OCI-LY3 (cell line): Measurements from ENCODE around the gene GLB1L3.

ENCODE experiments used
- H2AFZ ChIP-seq: fragments of 200-600, 300-600 bp; shearing (Covaris generic); 2 replicates; pipeline ENCODE4 v1.6.0; 2014; ENCODE audit warnings: antibody characterized with exemption, low read depth, low read length
- H3K27ac ChIP-seq: fragments of 200-600, 300-600 bp; sonication (generic); 2 replicates; pipeline ENCODE4 v1.5.1; 2014; ENCODE audit warnings: mild to moderate bottlenecking, low read length, moderate library complexity, mixed read lengths
- H3K27me3 ChIP-seq: fragments of 200-600, 300-600 bp; sonication (generic); 2 replicates; pipeline ENCODE4 v1.6.1; 2014; ENCODE audit warnings: low read depth, low read length, mixed read lengths
- H3K36me3 ChIP-seq: fragments of 200-600, 300-600 bp; sonication (generic); replicated peaks from 2 replicates; pipeline ENCODE3; 2014; ENCODE audit warnings: low read depth, low read length, mixed read lengths
- H3K4me1 ChIP-seq: fragments of 300-600, 200-600 bp; sonication (generic); 2 replicates; pipeline ENCODE4 v1.6.1; 2014; ENCODE audit warnings: low read length, mixed read lengths
- H3K4me2 ChIP-seq: fragments of 200-600, 300-600 bp; sonication (generic); 2 replicates; pipeline ENCODE4 v1.6.1; 2014; ENCODE audit warnings: low read length, mixed read lengths
- H3K4me3 ChIP-seq: fragments of 300-600, 200-600 bp; sonication (generic); 2 replicates; pipeline ENCODE4 v1.5.1; 2014; ENCODE audit warnings: antibody characterized with exemption, mild to moderate bottlenecking, low read length, moderate library complexity
- H3K79me2 ChIP-seq: fragments of 300-600, 200-600 bp; shearing (Covaris generic); 2 replicates; pipeline ENCODE4 v1.6.1; 2014; ENCODE audit warnings: mild to moderate bottlenecking, low read length, mixed read lengths
- H3K9ac ChIP-seq: fragments of 300-600, 200-600 bp; shearing (Covaris generic); 2 replicates; pipeline ENCODE4 v1.6.0; 2014; ENCODE audit warnings: mild to moderate bottlenecking, low read length, moderate library complexity
- H3K9me3 ChIP-seq: fragments of 200-600, 300-600 bp; shearing (Covaris generic); 2 replicates; pipeline ENCODE4 v1.6.1; 2014; ENCODE audit warnings: low read length, mixed read lengths; ENCODE audit not compliant: insufficient read depth
- H4K20me1 ChIP-seq: fragments of 200-600, 300-600 bp; sonication (generic); 2 replicates; pipeline ENCODE4 v1.6.1; 2016; ENCODE audit warnings: low read length, mixed read lengths; ENCODE audit not compliant: insufficient read depth
- EZH2phosphoT487 ChIP-seq: fragments of 200-600 bp; shearing (Covaris generic); IDR thresholded peaks from 2 replicates; pipeline ENCODE4 v1.6.1; 2018; ENCODE audit warnings: antibody characterized with exemption, mixed run types, low read depth
- TF ChIP-seq, protein P1 (sequence below): fragments of 200-600, 300-600 bp; sonication (generic); IDR thresholded peaks from 2 replicates; pipeline ENCODE4 v1.5.1; 2014; ENCODE audit warnings: antibody characterized with exemption, low read length, low read depth

Gene GLB1L3

DNA sequence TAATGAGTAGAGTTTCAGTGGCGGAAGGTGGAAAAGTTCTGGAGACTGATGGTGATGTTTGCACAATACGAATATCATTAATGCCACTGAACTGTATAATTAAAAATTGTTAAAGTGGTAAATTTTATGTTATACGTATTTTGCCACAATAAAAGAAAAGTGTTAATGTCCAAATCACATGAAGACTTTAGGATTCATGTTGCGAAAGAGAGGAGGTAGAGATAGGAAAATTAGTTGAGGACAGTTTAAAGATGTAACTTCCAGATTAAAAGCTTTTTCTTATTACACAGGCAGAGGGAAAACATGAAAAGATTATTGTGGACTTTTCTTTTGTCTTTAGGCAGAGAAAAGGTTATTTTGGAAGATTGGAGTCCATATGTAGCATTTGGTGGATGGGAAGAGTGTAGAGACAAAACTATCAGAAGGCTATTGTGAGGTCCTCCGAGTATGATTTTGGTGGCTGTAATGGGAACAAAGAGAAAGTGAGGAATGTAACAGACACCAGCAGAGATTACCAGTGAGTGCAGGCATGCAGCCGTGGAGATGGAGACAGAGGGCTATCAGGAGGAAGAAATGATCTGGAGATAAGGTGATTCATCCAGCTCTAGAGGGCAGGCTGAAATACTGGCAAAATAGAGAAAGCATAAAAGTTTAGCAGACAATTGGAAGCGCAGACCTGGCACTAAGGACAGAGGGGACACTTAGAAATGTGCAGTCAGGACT lies 39.2 kb upstream of the GLB1L3 start:
- TF ChIP-seq, protein P1, sequence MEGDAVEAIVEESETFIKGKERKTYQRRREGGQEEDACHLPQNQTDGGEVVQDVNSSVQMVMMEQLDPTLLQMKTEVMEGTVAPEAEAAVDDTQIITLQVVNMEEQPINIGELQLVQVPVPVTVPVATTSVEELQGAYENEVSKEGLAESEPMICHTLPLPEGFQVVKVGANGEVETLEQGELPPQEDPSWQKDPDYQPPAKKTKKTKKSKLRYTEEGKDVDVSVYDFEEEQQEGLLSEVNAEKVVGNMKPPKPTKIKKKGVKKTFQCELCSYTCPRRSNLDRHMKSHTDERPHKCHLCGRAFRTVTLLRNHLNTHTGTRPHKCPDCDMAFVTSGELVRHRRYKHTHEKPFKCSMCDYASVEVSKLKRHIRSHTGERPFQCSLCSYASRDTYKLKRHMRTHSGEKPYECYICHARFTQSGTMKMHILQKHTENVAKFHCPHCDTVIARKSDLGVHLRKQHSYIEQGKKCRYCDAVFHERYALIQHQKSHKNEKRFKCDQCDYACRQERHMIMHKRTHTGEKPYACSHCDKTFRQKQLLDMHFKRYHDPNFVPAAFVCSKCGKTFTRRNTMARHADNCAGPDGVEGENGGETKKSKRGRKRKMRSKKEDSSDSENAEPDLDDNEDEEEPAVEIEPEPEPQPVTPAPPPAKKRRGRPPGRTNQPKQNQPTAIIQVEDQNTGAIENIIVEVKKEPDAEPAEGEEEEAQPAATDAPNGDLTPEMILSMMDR, result no peak
- TF ChIP-seq EZH2phosphoT487, result no peak
- Histone ChIP-seq H3K27ac (no peak overlapping the region), H3K9me3 (no peaks in the 10 kb centered on the region), H3K4me1 (0 out of 2 replicates have a peak, but pooled peaks cover 2% of the 10 kb centered on the region), H3K79me2 (peaks cover 4% of the 10 kb centered on the region; the same call in 1 of the 2 replicates), H3K9ac (no peak overlapping the region), H4K20me1 (peaks cover 23% of the 10 kb centered on the region), H3K27me3 (no peaks in the 10 kb centered on the region), H2AFZ (no peak overlapping the region), H3K4me2 (no peak overlapping the region), H3K36me3 (peaks cover 9% of the 10 kb centered on the region), H3K4me3 (no peak overlapping the region)

DNA sequence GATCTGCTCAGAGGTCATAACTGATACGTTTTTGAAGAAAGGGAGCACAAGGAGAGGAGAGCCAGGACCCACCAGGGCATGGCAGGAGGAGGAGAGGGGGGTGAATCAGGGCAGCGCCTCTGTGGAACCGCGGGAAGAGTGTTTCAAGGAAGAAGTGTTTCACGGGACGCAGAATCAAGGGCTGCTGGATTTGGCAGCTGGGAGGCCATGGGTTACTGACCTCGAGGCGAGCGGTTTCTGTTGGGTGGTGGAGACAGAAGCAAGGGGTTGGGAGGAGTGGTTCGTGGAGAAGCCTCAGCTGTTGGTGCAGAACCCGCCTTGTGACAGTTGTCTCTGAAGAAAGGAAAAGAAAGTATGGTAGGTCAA lies 38.6 kb upstream of the GLB1L3 start:
- no peak for TF ChIP-seq EZH2phosphoT487
- TF ChIP-seq, protein P1, result no peak
- no peak overlapping the region for H3K9ac ChIP-seq
- H4K20me1 ChIP-seq, result peaks cover 17% of the 10 kb centered on the region
- peaks cover 9% of the 10 kb centered on the region for H3K36me3 ChIP-seq
- H3K4me2 ChIP-seq, result no peak overlapping the region
- no peak overlapping the region for H3K4me3 ChIP-seq
- no peaks in the 10 kb centered on the region for H3K79me2 ChIP-seq
- H3K27me3 ChIP-seq, result no peaks in the 10 kb centered on the region
- H3K4me1 ChIP-seq, result no peaks in the 10 kb centered on the region
- no peak overlapping the region for H2AFZ ChIP-seq
- H3K9me3 ChIP-seq, result no peaks in the 10 kb centered on the region
- no peak overlapping the region for H3K27ac ChIP-seq

DNA sequence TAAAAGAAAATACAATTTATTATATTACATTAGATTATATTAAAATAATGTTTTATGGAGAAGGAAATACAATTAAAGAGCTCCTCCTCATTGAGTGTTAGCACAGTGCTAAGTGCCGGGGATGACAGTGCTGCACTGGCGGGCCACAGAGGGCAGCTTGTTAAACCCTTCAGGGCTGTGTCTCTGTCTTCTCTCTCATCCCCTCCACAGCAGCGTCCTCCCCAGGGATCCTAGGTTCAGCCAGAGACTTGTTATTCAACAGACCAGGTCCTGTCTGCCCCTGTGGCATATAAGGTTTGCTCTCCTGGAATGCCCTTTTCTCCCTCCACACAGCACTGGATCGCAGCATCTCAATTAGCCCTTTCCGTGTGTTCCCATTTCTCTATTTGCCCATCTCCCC lies 37.2 kb upstream of the GLB1L3 start:
- Histone ChIP-seq H3K36me3 (peaks cover 15% of the 10 kb centered on the region), H3K9me3 (no peaks in the 10 kb centered on the region), H3K9ac (no peak overlapping the region), H3K27me3 (no peaks in the 10 kb centered on the region), H2AFZ (no peak overlapping the region), H3K4me1 (no peaks in the 10 kb centered on the region), H3K27ac (no peak overlapping the region), H3K4me3 (no peak overlapping the region), H3K79me2 (no peaks in the 10 kb centered on the region), H4K20me1 (peaks cover 9% of the 10 kb centered on the region), H3K4me2 (no peak overlapping the region)
- TF ChIP-seq, protein P1, result no peak
- no peak for TF ChIP-seq EZH2phosphoT487

DNA sequence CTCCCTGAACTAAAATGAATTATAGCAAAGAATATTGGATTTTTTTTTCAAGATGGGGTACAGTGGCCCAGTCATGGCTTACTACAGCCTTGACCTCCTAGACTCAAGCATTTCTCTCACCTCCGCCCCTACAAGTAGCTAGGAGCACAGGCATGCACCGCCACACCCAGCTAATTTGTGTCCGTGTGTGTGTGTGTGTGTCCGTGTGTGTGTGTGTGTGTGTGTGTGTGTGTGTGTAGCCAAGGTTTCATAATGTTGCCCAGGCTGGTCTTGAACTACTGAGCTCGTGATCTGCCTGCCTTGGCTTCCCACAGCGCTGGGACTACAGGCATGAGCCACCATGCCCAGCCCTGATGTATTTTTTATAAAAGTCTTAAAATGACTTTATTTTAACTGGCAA lies 35.6 kb upstream of the GLB1L3 start:
- H3K27ac ChIP-seq, result no peak overlapping the region
- no peak overlapping the region for H3K4me3 ChIP-seq
- no peaks in the 10 kb centered on the region for H3K4me1 ChIP-seq
- no peak overlapping the region for H3K9ac ChIP-seq
- 0 out of 2 replicates have a peak, but pooled peaks cover 5% of the 10 kb centered on the region for H4K20me1 ChIP-seq
- H3K79me2 ChIP-seq, result no peaks in the 10 kb centered on the region
- H3K4me2 ChIP-seq, result no peak overlapping the region
- no peaks in the 10 kb centered on the region for H3K9me3 ChIP-seq
- TF ChIP-seq, protein P1, result no peak
- no peak for TF ChIP-seq EZH2phosphoT487
- H3K36me3 ChIP-seq, result peaks cover 19% of the 10 kb centered on the region
- H3K27me3 ChIP-seq, result no peaks in the 10 kb centered on the region
- H2AFZ ChIP-seq, result no peak overlapping the region
